CD4-positive, alpha-beta T cell treated with Interleukin-15 for 4 hours (primary cell): Measurements from ENCODE around the gene EFL1.
A peak's percentile ranks its signal among the peaks of the same experiment; 100 is the strongest.
"Not testable (repeated sequence)": the region's sequence is repeated elsewhere in the genome, so short reads cannot be mapped to it uniquely, and the experiment has no call there.

ENCODE experiments used
- DNase-seq: peaks from one replicate; pipeline ENCODE4 v3.0.0-alpha.2; 2020; ENCODE audit warnings: low spot score

The EFL1 gene

GRCh38 chr15:82281276-82281675 is 18.7 kb upstream of the EFL1 start:
- not testable (repeated sequence) for DNase-seq

- DNase-seq, result no peak
Observed at GRCh38 chr15:82275410-82275809, 12.9 kb upstream of the EFL1 start.

GRCh38 chr15:82272154-82272553 is 9.6 kb upstream of the EFL1 start:
- no peak for DNase-seq

- DNase-seq, result not testable (repeated sequence)
Observed at GRCh38 chr15:82268454-82268853, 5.9 kb upstream of the EFL1 start.

DNA sequence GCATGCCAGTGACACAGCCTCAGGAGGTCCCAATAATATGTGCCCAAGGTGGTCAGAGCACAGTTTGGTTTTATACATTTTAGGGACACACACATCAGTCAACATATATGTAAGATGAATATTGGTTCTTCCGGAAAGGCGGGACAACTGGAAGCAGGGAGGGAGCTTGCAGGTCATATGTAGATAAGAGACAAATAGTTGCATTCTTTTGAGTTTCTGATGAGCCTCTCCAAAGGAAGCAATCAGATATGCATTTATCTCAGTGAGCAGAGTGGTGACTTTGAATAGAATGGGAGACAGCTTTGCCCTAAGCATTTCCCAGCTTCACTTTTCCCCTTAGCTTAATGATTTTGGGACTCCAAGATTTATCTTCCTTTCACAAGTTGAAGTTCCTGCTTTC is 4.6 kb upstream of the EFL1 start:
- DNase-seq, result not testable (repeated sequence)

DNA sequence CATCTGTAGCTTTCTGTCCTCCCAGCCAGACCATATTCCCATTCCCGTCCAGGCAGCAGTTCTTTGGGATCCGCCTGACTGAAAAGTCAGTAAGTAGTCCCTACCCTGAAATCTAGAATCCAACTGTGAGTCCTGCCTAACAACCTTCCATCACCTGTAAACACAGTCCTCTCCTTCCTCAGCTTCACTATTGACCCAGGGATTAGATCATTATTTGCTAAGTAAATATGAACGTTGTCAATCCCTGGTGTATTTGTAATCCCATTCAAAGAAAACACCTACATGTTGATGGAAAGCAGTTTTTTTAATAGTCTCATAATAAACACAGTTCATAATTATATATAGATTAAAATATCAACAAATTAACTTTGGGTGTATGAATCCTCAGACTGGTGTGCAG is 816 bp upstream of the EFL1 start:
- DNase-seq, result no peak

DNA sequence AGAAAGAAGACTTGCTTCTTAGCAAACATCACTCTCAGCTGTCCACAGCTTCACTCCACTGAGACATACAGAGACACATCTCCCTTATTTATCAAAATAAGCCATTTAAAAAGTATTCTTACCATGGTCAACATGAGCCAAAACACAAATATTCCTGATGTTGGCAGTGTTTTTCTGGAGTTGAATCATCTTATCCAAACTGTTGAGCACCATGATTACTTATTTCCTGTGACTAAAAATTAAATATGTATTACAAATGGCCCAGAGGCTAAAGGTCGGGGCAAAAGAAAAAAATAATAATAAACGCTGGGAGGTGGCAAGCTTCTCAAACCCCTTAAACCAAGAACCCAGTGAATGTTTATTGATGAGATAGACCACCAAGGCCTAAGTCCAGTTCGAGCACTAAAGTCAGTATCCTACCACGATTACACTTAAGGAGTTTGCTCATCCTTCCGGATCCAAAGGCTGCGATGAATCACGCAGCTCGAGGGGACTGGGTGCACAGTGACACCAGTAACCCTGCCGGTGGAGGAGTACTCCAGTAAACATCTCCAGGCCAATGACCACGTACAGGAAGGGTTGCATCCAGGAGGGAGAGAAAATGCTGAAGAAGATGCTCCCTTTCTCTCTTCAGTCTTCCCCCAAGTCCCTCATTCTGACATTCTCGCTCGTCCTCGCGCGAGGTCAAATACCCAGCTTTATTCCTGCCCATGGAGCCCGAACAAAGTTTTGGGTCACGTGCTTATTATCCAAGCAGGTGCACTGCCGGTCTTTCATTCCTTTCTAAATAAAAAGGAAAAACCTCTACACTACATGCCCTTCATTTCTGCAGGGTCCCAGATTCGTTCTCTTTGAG is 740 bp downstream of the EFL1 start:
- peak; percentile 27 for DNase-seq

- not testable (repeated sequence) for DNase-seq
Observed at GRCh38 chr15:82248261-82248660, 14.3 kb downstream of the EFL1 start.

- not testable (repeated sequence) for DNase-seq
Observed at GRCh38 chr15:82245956-82246355, 16.6 kb downstream of the EFL1 start.

DNA sequence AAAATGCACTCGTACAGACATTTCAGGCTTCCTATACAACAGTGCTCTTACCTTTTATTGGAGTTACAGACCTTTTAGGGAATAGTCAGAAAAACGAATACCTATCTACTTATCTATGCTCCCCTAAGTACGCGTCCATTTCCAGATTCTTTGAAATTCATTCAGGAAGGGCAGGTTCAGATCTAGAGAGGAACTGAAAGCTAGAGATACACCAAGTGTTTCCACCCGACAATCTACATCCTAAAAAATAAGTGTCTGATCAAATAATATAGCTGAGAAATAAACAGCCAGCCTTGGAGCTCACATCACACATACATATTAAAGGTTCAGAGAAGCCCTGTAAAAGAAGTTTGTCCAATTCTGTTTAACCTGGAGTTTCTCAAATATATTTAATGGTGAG is 18.9 kb downstream of the EFL1 start:
- not testable (repeated sequence) for DNase-seq

DNA sequence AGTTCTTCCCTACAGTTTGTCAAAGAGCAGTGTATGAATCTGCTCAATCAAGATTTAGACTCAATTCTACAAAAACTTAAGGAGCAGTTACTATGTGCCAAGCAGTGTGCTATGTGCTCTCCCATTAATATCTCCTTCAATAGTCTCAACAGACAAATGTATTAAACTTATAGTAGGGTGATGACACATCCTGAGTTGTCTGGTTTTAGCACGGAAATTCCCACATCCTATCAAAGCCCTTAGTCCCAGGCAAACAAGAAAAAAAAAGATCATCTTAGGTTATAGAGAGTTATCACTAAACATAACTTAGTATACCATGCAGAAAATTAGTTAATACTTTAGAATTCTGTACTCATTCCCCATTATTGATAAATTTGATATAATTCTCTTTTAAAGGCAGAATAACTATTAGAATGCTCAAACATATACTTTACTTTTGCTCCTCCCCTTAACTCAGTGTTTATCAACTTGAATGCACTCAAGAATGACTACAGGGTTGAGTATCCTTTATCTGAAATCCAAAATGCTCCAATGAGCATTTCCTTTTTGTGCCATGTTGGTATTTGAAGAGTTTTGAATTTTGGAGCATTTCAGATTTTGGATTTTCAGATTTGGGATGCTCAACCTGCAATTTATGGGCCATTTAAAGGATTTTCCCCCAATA is 20.6 kb downstream of the EFL1 start:
- DNase-seq, result not testable (repeated sequence)

- no peak for DNase-seq
Observed at GRCh38 chr15:82239685-82240391, 22.7 kb downstream of the EFL1 start.

DNA sequence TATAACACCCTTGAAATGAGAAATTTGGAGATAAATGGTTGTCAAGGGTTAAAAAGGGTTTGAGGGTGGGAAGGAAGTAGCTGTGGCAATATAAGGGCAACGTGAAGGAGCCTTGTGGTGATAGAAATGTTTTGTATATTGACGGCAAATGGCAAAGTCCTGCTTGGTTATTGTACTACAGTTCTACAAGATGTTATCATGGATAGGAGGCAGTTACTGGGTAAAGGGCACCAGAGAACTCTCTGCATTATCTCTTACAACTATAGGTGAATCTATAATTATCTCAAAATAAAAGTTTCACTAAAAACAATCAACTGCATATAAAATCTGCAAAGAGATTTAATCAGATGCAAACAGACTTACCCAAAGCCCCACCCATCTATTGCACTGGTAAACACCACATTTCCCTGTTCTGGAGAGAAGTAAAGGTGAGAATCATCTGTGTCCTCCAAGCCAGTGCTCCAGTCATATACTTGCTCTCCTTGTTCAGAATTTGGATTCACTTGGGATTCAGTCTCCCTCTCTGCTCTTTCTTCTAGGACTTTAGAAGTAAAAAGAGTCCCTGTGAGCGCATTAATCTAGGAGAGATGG is 24.5 kb downstream of the EFL1 start:
- DNase-seq, result not testable (repeated sequence)

DNA sequence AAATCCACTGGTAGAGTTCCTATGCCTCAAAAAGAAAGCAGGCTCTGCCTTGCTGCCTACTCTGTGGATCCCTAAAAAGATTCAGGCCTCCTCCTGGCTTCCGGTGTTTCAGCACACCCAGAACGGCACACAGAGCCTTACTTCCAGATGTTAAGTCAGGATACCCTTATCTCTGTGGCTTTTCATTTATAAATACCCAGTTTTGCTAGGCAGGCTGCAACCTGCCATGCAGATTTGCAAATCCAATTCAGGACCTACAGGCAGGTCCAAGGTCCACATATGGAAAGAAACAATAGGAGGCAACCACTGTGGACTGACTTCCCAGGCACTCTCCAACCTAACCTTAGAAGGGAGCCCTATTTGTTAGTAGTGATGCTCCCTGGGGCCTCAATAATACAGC is 30.7 kb downstream of the EFL1 start:
- DNase-seq, result no peak

GRCh38 chr15:82231233-82231632 is 31.3 kb downstream of the EFL1 start:
- no peak for DNase-seq

DNA sequence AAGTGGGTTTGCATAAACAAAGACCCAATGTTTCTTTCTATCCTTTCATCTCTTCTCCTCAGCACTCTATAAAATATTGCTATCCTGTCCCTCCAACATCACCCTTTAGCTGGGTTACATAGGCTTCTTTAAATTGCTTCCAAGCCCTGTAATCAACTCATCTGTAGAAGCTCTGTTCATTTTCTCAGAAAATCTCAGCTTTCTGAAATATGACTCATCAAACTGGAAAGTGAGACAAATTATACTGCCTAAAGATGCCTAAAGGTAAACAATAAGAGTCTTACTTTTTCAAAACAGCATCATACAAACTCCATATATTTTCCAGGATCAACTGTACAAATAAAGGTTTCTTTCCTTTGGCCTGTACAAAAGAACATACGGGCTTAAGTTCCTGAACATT is 33.8 kb downstream of the EFL1 start:
- no peak for DNase-seq

GRCh38 chr15:82221535-82221934 is 41.0 kb downstream of the EFL1 start:
- DNase-seq, result peak; percentile 16

GRCh38 chr15:82216092-82216491 is 46.4 kb downstream of the EFL1 start:
- DNase-seq, result not testable (repeated sequence)

- DNase-seq, result not testable (repeated sequence)
Observed at GRCh38 chr15:82212201-82212600, 50.3 kb downstream of the EFL1 start.

DNA sequence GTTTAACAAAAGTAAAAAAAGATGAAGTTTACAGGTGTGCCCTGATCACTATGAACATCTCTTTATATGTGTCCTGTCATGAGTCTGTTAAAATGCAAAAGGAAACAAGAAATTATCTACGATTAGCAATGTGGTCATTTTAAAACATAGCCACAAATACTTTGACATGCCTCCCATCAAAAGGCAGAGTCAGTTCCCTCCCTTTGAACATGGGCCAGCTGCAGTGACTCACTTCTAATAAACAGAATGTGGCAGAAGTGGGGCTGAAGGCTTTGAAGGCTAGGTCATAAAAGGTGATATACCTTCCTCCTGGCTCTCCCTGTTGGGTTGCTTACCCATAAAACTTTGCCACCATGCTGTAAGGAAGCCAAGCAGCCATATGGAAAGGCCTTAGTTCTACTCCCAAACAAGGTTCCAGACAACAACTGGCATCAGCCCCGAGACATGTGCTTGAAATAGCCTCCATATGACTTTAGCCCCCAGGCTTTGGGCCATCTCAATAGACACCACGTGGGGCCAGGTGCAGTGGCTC is 52.4 kb downstream of the EFL1 start:
- DNase-seq, result not testable (repeated sequence)

DNA sequence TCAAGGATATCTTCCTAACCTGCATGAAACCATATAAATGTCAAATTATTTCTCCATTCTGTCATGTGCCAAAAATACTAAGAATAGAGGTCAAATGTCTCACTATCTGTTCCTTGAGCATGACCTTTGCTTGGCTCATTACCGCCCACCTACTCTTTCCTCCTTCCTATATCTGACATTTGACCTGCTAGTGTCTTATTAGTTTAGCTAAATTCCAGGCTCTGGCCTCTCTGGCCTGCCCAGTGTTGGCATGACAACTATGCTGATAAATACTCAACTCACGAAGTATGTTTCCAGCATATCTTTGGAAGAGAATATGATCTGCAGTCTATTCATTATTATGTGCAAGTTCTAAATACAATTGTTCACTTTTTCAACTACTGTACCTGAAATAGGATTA is 58.0 kb downstream of the EFL1 start:
- DNase-seq, result not testable (repeated sequence)
